Heart left ventricle (tissue), 16 donors: ENCODE measurements around the gene NOL9. TPM values are rescaled to one million over a fixed set of nuclear protein-coding genes. Genes with fewer than 3 reads are reported as not detected.

Experiments used
- ATAC-seq, 4 donors: fragments of 200-7000 bp; cut with Tn5 transposase; one replicate each; pipeline ENCODE4 v1.9.1; 2020 to 2022; ENCODE audit warnings: moderate library complexity in 4 of 4, mild to moderate bottlenecking in 3 of 4, moderate number of reproducible peaks in 1 of 4
- DNase-seq, 5 donors: peaks; one replicate each; pipeline ENCODE4 v3.0.0-alpha.2; 2020
- H3K27ac ChIP-seq, 12 donors: fragments of 200-600 bp; sonication (generic) in 4 of 12; one replicate each; pipeline versions ENCODE4 v1.5.0 to v1.8.0; 2016 to 2022; ENCODE audit warnings: mild to moderate bottlenecking in 2 of 12
- H3K27me3 ChIP-seq, 9 donors: fragments of 200-600 bp; sonication (generic) in 2 of 9; one replicate each; pipeline versions ENCODE4 v1.5.1 to v1.8.0; 2016 to 2022; ENCODE audit warnings: mild to moderate bottlenecking in 3 of 9
- H3K36me3 ChIP-seq, 9 donors: fragments of 200-600 bp; sonication (generic) in 2 of 9; one replicate each; pipeline versions ENCODE4 v1.5.0 to v1.8.0; 2018 to 2022; ENCODE audit warnings: mild to moderate bottlenecking in 2 of 9
- H3K4me1 ChIP-seq, 12 donors: fragments of 200-600 bp; sonication (generic) in 4 of 12; one replicate each; pipeline versions ENCODE4 v1.5.0 to v1.8.0; 2016 to 2022; ENCODE audit warnings: mild to moderate bottlenecking in 3 of 12
- H3K4me3 ChIP-seq, 12 donors: fragments of 200-600 bp; sonication (generic) in 4 of 12; one replicate each; pipeline versions ENCODE4 v1.5.0 to v1.8.0; 2017 to 2022; ENCODE audit warnings: mild to moderate bottlenecking in 9 of 12, moderate library complexity in 4 of 12
- H3K9me3 ChIP-seq, 12 donors: fragments of 200-600 bp; sonication (generic) in 4 of 12; one replicate each; pipeline versions ENCODE4 v1.5.0 to v1.8.0; 2016 to 2022; ENCODE audit warnings: mild to moderate bottlenecking in 1 of 12
- POLR2A ChIP-seq, 2 donors: fragments of 450-650 bp; IDR thresholded peaks; one replicate each; pipeline ENCODE4 v1.6.1; 2017; ENCODE audit warnings: antibody characterized with exemption in 2 of 2, mild to moderate bottlenecking in 2 of 2, moderate library complexity in 2 of 2
- WGBS, 4 donors: extraction: QIAGEN DNeasy Blood & Tissue Kit in 2 of 4; methylation state at CpG; one replicate each; pipeline versions ENCODE4 v1.1.5 to v1.1.7; 2013 to 2018; 5-methylcytosine and 5-hydroxymethylcytosine counted together
- intact Hi-C, 10 donors: fragments of 100-400 bp; cut with DNase I; formaldehyde crosslinking; loops; one replicate each; pipeline versions ENCODE4 v1.11.1 to v1.14.2; 2022
- polyA plus RNA-seq, 2 donors: library from polyadenylated mRNA; stranded (reverse); fragments of 200-250 nt; gene quantifications; one replicate each; pipeline ENCODE4 v1.2.3, GENCODE V29; 2013
- total RNA-seq, 9 donors: library from RNA; depleted of rRNA in 2 of 9; stranded (reverse); fragments of >200 nt in 2 of 9; fragmentation: NEBNext Ultra II Directional in 3 of 9; extraction: Animal tissue kit (Norgen Biotek cat#: 25700) in 3 of 9; gene quantifications; one replicate each; pipeline versions ENCODE4 v1.1.0 to v1.2.4, GENCODE V29; 2016 to 2023
- TF ChIP-seq, protein P1 (sequence below), 12 donors: fragments of 200-600 bp; sonication (generic) in 4 of 12; IDR thresholded peaks; one replicate each; pipeline versions ENCODE4 v1.5.0 to v1.8.0; 2018 to 2022; ENCODE audit warnings: antibody characterized with exemption in 12 of 12, mild to moderate bottlenecking in 5 of 12
- donor health status: ischemic (EF 13 %, LVEDD 7.1; RV severe dilation, severe dysfunction).
- donor health status: healthy with polysubstance abuse.
- donor health status: DM: no; HTN: yes; CAD: no.
- donor health status: DM: no; HTN: no; CAD: no.
- donor health status: ischemic (EF 25% LVEDD 6.9; RV normal size, moderate dysfunction).
- donor health status: ischemic (EF 25% LVEDD 5.7; RV mildly dilated, moderate dysfunction).
- donor health status: healthy.
- donor health status: DM: yes; HTN: yes; CAD: no.
- donor health status: ischemic (EF 35%, LVEDD 5.7; RV mildly dilated, moderate dysfunction).
- donor health status: nonischemic (EF 11% LVEDD 7.7; RV severe dilation, severe dysfunction).
- donor health status: DM: yes; HTN: yes; CAD: no.
- donor health status: PGD.
- donor health status: ischemic (EF 29% LVEDD 5.4; RV normal size, mild dysfunction).
- donor health status: nonischemic (EF 23%, LVEDD 6.1; RV moderate dilation, normal function).

Gene NOL9
- total and polyA plus RNA-seq, 11 donors, result 5.7 to 20.6 (median 15.4) TPM

DNA sequence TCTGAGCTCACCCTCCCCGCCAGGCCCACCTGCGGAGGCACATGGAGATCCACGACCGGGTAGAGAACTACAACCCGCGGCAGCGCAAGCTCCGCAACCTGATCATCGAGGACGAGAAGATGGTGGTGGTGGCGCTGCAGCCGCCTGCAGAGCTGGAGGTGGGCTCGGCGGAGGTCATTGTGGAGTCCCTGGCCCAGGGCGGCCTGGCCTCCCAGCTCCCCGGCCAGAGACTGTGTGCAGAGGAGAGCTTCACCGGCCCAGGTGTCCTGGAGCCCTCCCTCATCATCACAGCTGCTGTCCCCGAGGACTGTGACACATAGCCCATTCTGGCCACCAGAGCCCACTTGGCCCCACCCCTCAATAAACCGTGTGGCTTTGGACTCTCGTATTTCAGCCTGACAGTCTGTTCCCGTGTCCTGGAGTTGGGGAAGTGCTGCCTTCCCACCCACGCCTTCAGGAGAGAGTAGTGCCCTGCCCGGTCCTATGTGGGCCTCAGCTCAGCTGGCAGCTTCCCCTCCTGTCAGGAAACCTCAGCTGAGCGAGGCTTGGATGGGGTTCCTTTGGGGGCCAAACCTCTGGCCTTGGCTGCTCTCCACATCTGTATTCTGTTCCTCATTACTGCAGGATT is 34.7 kb upstream of the NOL9 start:
- peaks cover 0 to 74% (median 61%) of the 10 kb centered on the region in 9 donors for H3K36me3 ChIP-seq
- H3K27me3 ChIP-seq, result no peaks in the 10 kb centered on the region
- H3K9me3 ChIP-seq, result no peaks in the 10 kb centered on the region
- intact Hi-C loops, result no loop called here
- 59 to 82% (median 78%) methylated on average over 8 to 24 of the region's 24 CpGs for WGBS, 4 donors
- H3K4me3 ChIP-seq, result no peak overlapping the region
- TF ChIP-seq, protein P1, sequence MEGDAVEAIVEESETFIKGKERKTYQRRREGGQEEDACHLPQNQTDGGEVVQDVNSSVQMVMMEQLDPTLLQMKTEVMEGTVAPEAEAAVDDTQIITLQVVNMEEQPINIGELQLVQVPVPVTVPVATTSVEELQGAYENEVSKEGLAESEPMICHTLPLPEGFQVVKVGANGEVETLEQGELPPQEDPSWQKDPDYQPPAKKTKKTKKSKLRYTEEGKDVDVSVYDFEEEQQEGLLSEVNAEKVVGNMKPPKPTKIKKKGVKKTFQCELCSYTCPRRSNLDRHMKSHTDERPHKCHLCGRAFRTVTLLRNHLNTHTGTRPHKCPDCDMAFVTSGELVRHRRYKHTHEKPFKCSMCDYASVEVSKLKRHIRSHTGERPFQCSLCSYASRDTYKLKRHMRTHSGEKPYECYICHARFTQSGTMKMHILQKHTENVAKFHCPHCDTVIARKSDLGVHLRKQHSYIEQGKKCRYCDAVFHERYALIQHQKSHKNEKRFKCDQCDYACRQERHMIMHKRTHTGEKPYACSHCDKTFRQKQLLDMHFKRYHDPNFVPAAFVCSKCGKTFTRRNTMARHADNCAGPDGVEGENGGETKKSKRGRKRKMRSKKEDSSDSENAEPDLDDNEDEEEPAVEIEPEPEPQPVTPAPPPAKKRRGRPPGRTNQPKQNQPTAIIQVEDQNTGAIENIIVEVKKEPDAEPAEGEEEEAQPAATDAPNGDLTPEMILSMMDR (IDR thresholded peaks at IDR 0.05), result no peak
- DNase-seq (no peak), ATAC-seq (no peak)
- H3K27ac ChIP-seq, result peak overlapping the region in 8 of 12 donors; percentile 2 to 58 (median 22)
- H3K4me1 ChIP-seq, result peaks cover 0 to 94% (median 50%) of the 10 kb centered on the region in 12 donors

GRCh38 chr1:6588128-6588892 is 34.0 kb upstream of the NOL9 start:
- TF ChIP-seq POLR2A (IDR thresholded peaks at IDR 0.05), result no peak
- TF ChIP-seq, protein P1 (IDR thresholded peaks at IDR 0.05), result no peak
- Histone ChIP-seq H3K4me3 (no peak overlapping the region), H3K36me3 (peaks cover 0 to 67% (median 54%) of the 10 kb centered on the region in 9 donors), H3K4me1 (peaks cover 0 to 92% (median 51%) of the 10 kb centered on the region in 12 donors), H3K9me3 (no peaks in the 10 kb centered on the region), H3K27ac (peak overlapping the region in 8 of 12 donors; percentile 5 to 73 (median 41)), H3K27me3 (no peaks in the 10 kb centered on the region)
- intact Hi-C loops, result no loop called here
- ATAC-seq (no peak), DNase-seq (no peak)
- WGBS, 4 donors, result 76 to 84% (median 79%) methylated on average over 11 to 25 of the region's 25 CpGs

DNA sequence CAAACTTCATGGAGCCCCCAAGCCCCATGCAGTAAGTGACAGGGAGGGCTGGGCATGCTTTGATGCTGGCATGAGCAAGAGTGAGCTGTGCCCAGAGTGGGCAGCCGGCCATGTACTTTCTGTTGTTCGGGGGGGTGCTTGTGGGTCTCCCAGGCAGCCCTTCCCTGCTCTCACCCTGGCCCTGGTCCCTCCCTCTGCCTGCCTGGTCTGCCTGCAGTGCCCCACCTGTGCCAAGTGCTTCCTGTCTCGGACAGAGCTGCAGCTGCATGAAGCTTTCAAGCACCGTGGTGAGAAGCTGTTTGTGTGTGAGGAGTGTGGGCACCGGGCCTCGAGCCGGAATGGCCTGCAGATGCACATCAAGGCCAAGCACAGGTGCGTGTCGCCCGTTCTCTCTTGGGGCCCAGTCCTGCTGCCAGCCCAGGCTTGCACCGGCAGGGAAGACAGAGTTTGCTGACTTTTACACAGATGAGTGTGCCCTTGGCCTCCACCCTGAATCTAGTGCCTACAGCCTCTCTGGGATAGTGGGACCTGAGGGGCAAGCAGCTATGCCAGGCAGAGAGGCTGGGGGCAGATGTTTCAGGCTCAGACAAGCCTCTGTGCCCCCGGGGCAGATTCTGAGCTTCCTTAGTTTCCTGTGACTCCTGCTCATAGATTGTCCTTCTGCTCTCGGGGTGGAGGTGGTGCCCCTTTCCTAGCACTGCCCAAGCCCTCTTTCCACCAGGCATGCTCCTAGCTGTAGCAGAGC is 33.1 kb upstream of the NOL9 start:
- WGBS, 4 donors, result 42 to 67% (median 54%) methylated on average over 11 to 13 of the region's 13 CpGs
- H3K27me3 ChIP-seq, result no peaks in the 10 kb centered on the region
- ATAC-seq (peak; percentile 83 to 93 (median 88)), DNase-seq (peak; percentile 79 to 91 (median 83))
- peaks cover 0 to 58% (median 46%) of the 10 kb centered on the region in 9 donors for H3K36me3 ChIP-seq
- H3K4me1 ChIP-seq, result peaks cover 0 to 88% (median 50%) of the 10 kb centered on the region in 12 donors
- TF ChIP-seq, protein P1 (IDR thresholded peaks at IDR 0.05), result no peak
- no peak for TF ChIP-seq POLR2A (IDR thresholded peaks at IDR 0.05)
- intact Hi-C loops, result no loop called here
- H3K4me3 ChIP-seq, result no peak overlapping the region
- H3K9me3 ChIP-seq, result no peaks in the 10 kb centered on the region
- peak overlapping the region in 9 of 12 donors; percentile 4 to 73 (median 46) for H3K27ac ChIP-seq
